Measurements from ENCODE around the gene LYST.

The LYST gene

DNA sequence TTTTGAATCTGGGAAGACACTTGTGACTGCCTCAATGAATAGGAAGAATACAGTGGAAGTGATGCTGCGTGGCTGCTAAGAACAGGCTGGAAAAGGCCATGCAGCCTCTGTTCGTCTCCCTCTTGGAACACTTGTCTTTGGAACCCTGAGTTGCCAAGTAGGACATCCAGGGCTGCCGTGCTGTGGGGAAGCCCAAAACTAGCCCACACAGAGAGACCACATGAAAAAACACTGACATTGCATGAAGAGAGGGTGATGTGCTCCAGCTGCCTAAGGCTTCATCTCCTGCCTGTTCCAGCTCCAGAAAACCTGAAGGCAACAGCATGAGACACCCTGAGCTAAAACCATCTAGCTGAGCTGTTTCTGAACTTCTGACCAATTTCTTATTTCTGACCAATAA lies 156.0 kb downstream of the LYST start:
- TF ChIP-seq, protein P1, sequence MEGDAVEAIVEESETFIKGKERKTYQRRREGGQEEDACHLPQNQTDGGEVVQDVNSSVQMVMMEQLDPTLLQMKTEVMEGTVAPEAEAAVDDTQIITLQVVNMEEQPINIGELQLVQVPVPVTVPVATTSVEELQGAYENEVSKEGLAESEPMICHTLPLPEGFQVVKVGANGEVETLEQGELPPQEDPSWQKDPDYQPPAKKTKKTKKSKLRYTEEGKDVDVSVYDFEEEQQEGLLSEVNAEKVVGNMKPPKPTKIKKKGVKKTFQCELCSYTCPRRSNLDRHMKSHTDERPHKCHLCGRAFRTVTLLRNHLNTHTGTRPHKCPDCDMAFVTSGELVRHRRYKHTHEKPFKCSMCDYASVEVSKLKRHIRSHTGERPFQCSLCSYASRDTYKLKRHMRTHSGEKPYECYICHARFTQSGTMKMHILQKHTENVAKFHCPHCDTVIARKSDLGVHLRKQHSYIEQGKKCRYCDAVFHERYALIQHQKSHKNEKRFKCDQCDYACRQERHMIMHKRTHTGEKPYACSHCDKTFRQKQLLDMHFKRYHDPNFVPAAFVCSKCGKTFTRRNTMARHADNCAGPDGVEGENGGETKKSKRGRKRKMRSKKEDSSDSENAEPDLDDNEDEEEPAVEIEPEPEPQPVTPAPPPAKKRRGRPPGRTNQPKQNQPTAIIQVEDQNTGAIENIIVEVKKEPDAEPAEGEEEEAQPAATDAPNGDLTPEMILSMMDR (IDR thresholded peaks at IDR 0.05) = no peak

DNA sequence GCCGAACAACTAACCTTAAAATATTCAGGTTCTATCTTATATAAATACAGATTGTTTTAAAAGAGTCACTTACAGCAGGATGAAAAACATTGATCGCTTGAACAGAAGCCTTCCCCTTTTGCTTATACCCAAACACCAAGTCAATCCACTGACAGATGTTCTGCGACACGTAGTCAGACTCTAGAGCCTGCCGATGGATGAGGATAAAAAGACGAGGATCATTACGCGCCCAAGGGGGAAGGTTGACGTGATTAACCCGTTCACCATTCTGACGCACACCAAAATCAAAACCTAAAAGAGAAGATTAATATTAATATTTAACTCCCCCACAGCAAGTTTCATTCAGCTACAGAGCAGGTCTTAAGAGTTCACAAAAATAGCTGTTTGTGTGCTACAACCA lies 157.7 kb downstream of the LYST start:
- TF ChIP-seq, protein P1 (IDR thresholded peaks at IDR 0.05) = no peak

DNA sequence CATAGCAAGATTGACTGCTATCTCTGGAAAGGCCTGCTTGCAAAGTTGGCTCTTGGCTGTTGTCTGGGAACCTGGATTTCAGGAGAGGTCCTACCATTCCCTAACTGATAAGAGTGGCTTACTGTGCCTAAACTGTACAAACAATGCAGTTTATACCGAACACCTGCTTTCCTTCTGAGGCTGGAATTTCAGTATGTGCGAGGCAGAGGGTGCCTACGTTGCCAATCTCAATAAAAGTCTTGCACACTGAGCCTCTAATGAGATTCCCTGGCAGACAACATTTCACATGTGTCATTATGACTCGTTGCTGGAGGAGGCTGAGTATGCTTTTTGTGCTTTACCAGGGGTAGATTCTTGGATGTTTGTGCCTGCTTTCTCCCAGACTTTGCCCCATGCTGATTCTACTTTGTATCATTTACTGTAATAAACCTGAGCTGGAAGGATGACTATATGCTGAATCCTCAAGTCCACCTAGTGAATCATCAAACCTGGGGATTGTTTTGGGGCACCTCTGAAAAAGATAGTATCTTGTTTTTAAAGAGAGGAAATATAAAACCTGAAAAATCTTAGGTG lies 158.2 kb downstream of the LYST start:
- TF ChIP-seq, protein P1 (IDR thresholded peaks at IDR 0.05) = no peak

DNA sequence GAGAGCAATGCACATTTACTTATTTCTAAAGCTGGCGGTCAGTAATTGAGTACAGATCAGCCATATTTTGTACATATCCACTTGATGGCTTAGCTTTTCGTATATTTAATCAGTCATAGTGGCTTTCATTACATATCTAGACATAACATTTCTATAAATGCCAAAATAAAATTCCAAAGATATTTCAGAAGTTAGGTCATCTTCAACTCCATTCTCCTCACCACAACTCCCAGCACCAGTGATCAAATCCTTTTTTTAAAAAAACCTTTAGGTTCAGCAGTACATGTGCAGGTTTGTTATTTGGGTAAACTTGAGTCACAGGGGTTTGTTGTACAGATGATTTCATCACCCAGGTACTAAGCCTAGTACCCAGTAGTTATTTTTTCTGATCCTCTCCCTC lies 163.2 kb downstream of the LYST start:
- TF ChIP-seq, protein P1 (IDR thresholded peaks at IDR 0.05) = no peak

DNA sequence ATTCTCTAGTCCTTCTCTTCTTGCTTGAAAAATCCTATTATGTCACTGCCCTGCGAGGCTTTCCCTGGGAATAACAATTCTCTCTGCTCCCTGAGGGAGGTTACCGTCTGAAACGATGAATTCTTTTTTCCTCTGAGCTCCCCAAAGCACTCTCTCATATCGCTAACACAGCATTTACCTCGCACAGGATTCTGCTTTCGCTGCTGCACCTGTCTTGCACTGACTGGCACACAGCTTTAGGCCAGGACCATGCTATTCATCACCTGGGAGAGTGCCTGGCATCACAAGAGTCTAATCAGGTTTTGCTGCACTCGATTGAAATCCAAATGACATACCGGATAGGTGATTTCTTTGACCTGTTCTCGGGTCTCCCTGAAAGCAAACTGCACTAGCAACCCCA lies 164.3 kb downstream of the LYST start:
- TF ChIP-seq, protein P1 (IDR thresholded peaks at IDR 0.05) = no peak

DNA sequence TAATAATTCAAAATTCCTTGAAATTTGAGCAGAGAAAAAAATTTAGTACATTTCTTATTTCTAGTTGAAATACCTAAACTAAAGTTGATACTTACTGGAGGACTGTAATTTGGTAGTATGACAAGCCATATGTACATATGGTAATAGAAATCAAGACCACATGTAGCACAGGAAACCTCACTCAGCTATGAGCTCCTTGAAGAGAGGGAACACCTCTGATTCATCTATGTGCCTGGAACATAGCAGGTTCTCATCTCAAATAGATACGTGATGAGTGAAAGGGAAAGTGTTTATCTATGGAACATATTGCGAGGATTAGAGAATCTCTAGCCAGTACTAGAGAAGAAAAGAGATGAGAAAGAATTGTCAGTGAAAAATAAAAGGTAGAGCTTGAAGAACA lies 169.2 kb downstream of the LYST start:
- TF ChIP-seq, protein P1 (IDR thresholded peaks at IDR 0.05) = no peak

DNA sequence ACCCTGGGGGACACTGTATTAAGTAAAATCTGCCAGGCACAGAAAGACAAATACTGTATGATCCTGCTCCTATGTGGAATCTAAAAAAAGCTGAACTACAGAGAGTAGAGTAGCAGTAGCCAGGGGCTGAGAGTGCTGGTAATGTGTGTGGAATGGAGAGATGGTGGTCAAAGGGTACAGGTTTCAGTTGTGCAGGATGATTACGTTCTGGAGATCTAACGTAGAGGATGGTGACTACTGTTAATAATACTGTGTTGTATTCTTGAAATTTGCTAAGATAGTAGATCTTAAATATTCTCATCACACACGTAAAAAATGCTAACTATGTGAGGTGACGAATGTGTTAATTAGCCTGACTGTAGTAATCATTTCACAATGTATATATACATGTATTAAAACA lies 177.3 kb downstream of the LYST start:
- TF ChIP-seq, protein P1 (IDR thresholded peaks at IDR 0.05) = no peak

DNA sequence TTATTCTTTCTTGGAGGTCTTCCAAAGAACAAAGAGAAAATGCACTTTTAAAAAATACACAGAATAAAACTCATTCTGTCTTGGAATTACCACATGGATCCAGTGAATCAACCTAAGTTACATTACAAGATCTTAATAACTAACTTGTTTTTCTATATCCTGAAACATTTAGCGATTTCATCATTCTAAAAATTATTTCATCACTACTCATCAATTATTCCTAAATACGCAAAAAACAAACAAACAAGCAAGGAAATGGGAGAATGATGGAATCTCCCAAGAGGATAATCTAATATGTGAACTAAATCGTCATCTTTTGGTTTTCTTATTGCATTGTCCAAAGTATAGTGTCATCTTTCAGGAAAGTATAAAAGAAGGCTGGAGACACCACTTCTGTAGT lies 178.6 kb downstream of the LYST start:
- TF ChIP-seq, protein P1 (IDR thresholded peaks at IDR 0.05) = no peak
